Lower leg skin (tissue), 4 donors: ENCODE data around the gene S100A16. TPM values are rescaled to one million over a fixed set of nuclear protein-coding genes. Genes with fewer than 3 reads are reported as not detected.
A peak's percentile ranks its signal among the peaks of the same experiment; 100 is the strongest.

Experiments used
- DNase-seq, 2 donors: peaks; one replicate each; pipeline ENCODE4 v3.0.0-alpha.2; 2019; ENCODE audit warnings: low spot score in 2 of 2
- H3K4me3 ChIP-seq: fragments of 200-600 bp; sonication (generic); 2 replicates; pipeline ENCODE4 v1.5.1; 2017; ENCODE audit warnings: mild to moderate bottlenecking, low read depth; ENCODE audit not compliant: poor library complexity, severe bottlenecking
- CTCF ChIP-seq, 3 donors: fragments of 450-650 bp; IDR thresholded peaks; one replicate each; pipeline ENCODE4 v1.5.1; 2016; ENCODE audit warnings: antibody characterized with exemption in 3 of 3, mild to moderate bottlenecking in 3 of 3, moderate library complexity in 2 of 3
- POLR2A ChIP-seq, 2 donors: fragments of 450-650 bp; IDR thresholded peaks; one replicate each; pipeline ENCODE4 v1.6.1; 2016 to 2017; ENCODE audit warnings: antibody characterized with exemption in 2 of 2, mild to moderate bottlenecking in 1 of 2, moderate library complexity in 1 of 2
- WGBS, 2 donors: methylation state at CpG; one replicate each; pipeline ENCODE4 v1.1.5; 2018; 5-methylcytosine and 5-hydroxymethylcytosine counted together
- intact Hi-C: fragments of 100-400 bp; cut with DNase I; formaldehyde crosslinking; loops from one replicate; pipeline ENCODE4 v1.15.0; 2023; ENCODE audit warnings: low total_unique reads
- total RNA-seq, 4 donors: library from RNA; depleted of rRNA; stranded (reverse); fragments of >200 nt; gene quantifications; one replicate each; pipeline ENCODE4 v1.1.0, GENCODE V29; 2016

Gene S100A16
- total RNA-seq, 4 donors from 2014 or later: 289 to 390 (median 329) TPM

- TF ChIP-seq CTCF (IDR thresholded peaks at IDR 0.05): peak in 2 of 3 donors; percentile 81 to 99
- TF ChIP-seq POLR2A (IDR thresholded peaks at IDR 0.05): no peak
- H3K4me3 ChIP-seq: no peak overlapping the region
- WGBS, 2 donors: 6 to 9% methylated on average over 24 to 25 of the region's 25 CpGs
- intact Hi-C loops: loop anchor here (2.0 to 5.0 kb wide), 2 partner anchors 36 to 56 kb away; no protein-coding TSS in a partner anchor
- DNase-seq: peak; percentile 90 to 99
These were observed 44.4 kb downstream of the S100A16 start for GRCh38 chr1:153568367-153569099.

- H3K4me3 ChIP-seq: no peak overlapping the region
- 46 to 52% methylated on average over 22 of the region's 22 CpGs for WGBS, 2 donors
- intact Hi-C loops: loop anchor here (2.0 to 5.0 kb wide), 2 partner anchors 35 to 55 kb away; no protein-coding TSS in a partner anchor
- no peak for DNase-seq
- TF ChIP-seq CTCF (IDR thresholded peaks at IDR 0.05) (no peak), POLR2A (IDR thresholded peaks at IDR 0.05) (no peak)
These were observed 45.1 kb downstream of the S100A16 start for GRCh38 chr1:153567621-153568366.

GRCh38 chr1:153566414-153567371, 46.2 kb downstream of the S100A16 start:
- intact Hi-C loops: loop anchor here (5.0 kb wide), 1 partner anchor 54 kb away; no protein-coding TSS in a partner anchor
- no peak for TF ChIP-seq POLR2A (IDR thresholded peaks at IDR 0.05)
- no peak for TF ChIP-seq CTCF (IDR thresholded peaks at IDR 0.05)
- 18 to 22% methylated on average over 16 of the region's 16 CpGs for WGBS, 2 donors
- peak; percentile 98 to 99 for DNase-seq
- H3K4me3 ChIP-seq: no peak overlapping the region

GRCh38 chr1:153565529-153566374, 47.2 kb downstream of the S100A16 start, which contains the start of gene S100A2:
Gene S100A2, minus strand, starts transcription at chr1:153565844. Its CDS starts 1,967 bp downstream, at chr1:153563877.
- 8 to 12% methylated on average over 7 to 8 of the region's 8 CpGs for WGBS, 2 donors
- TF ChIP-seq CTCF (IDR thresholded peaks at IDR 0.05) (no peak), POLR2A (IDR thresholded peaks at IDR 0.05) (no peak)
- no peak within 1 kb of the TSS for H3K4me3 ChIP-seq
- intact Hi-C loops: loop anchor here (5.0 kb wide), 1 partner anchor 53 kb away; no protein-coding TSS in a partner anchor
- DNase-seq: peak; percentile 63 to 93
